Neural cell (in vitro differentiated cells): ENCODE data around the gene DENND4A. TPM values are rescaled to one million over a fixed set of nuclear protein-coding genes. Genes with fewer than 3 reads are reported as not detected.

ENCODE experiments used
- H2AFZ ChIP-seq: fragments of 200-600, 300-800 bp; sonication (generic), shearing (Covaris generic); 2 replicates; pipeline ENCODE4 v1.6.0; 2014; ENCODE audit warnings: low read depth, mild to moderate bottlenecking, antibody characterized with exemption, low read length, moderate library complexity
- H3F3A ChIP-seq: fragments of 200-600 bp; shearing (Covaris generic); 2 replicates; pipeline ENCODE4 v1.6.1; 2016; ENCODE audit warnings: mild to moderate bottlenecking, moderate library complexity, mixed read lengths, antibody characterized with exemption, low read length; ENCODE audit not compliant: insufficient read depth, poor library complexity, severe bottlenecking
- H3K27ac ChIP-seq: fragments of 200-600, 300-800 bp; sonication (generic), shearing (Covaris generic); 2 replicates; pipeline ENCODE4 v1.5.1; 2014; ENCODE audit warnings: mild to moderate bottlenecking, low read length, moderate library complexity
- H3K27me3 ChIP-seq: fragments of 300-800, 200-600 bp; sonication (generic), shearing (Covaris generic); 2 replicates; pipeline ENCODE4 v1.6.0; 2014; ENCODE audit warnings: mild to moderate bottlenecking, low read depth, low read length, moderate library complexity; ENCODE audit not compliant: insufficient read depth
- H3K36me3 ChIP-seq: fragments of 300-800, 200-600 bp; sonication (generic), shearing (Covaris generic); 2 replicates; pipeline ENCODE4 v1.5.1; 2014; ENCODE audit warnings: mild to moderate bottlenecking, antibody characterized with exemption, low read length, moderate library complexity; ENCODE audit not compliant: insufficient read depth
- H3K4me2 ChIP-seq: fragments of 300-800, 200-600 bp; sonication (generic), shearing (Covaris generic); 2 replicates; pipeline ENCODE4 v1.6.0; 2014; ENCODE audit warnings: mild to moderate bottlenecking, low read length
- H3K4me3 ChIP-seq: fragments of 300-800, 200-600 bp; sonication (generic), shearing (Covaris generic); 2 replicates; pipeline ENCODE4 v1.5.1; 2014; ENCODE audit warnings: mild to moderate bottlenecking, low read length, moderate library complexity
- H3K79me2 ChIP-seq: fragments of 200-600 bp; shearing (Covaris generic); replicated peaks from 2 replicates; pipeline ENCODE4 v1.6.0; 2014; ENCODE audit warnings: mild to moderate bottlenecking, low read length, moderate library complexity; ENCODE audit not compliant: insufficient read depth
- H3K9ac ChIP-seq: fragments of 300-800, 200-600 bp; sonication (generic), shearing (Covaris generic); 2 replicates; pipeline ENCODE4 v1.6.1; 2016; ENCODE audit warnings: mild to moderate bottlenecking, low read length, mixed read lengths
- H3K9me2 ChIP-seq: fragments of 200-600 bp; shearing (Covaris generic); 2 replicates; pipeline ENCODE4 v1.6.1; 2016; ENCODE audit warnings: mild to moderate bottlenecking, low read length, mixed read lengths; ENCODE audit not compliant: insufficient read depth
- H3K9me3 ChIP-seq: fragments of 200-600, 300-800 bp; sonication (generic), shearing (Covaris generic); 2 replicates; pipeline ENCODE4 v1.6.1; 2016; ENCODE audit warnings: mild to moderate bottlenecking, mixed run types, low read length, moderate library complexity, mixed read lengths
- H4K20me1 ChIP-seq: fragments of 200-600 bp; shearing (Covaris generic); 2 replicates; pipeline ENCODE4 v1.6.1; 2016; ENCODE audit warnings: mild to moderate bottlenecking, mixed run types; ENCODE audit not compliant: insufficient read depth
- EP300 ChIP-seq: fragments of 450-650 bp; conservative IDR thresholded peaks from 2 replicates; pipeline ENCODE4 v1.6.1; 2014; ENCODE audit warnings: antibody characterized with exemption, mild to moderate bottlenecking, moderate library complexity; ENCODE audit not compliant: poor library complexity, severe bottlenecking
- EZH2 ChIP-seq: fragments of 200-600, 300-800 bp; shearing (Covaris generic), sonication (generic); IDR thresholded peaks from 2 replicates; pipeline ENCODE4 v1.6.1; 2014; ENCODE audit warnings: antibody characterized with exemption, low read length, borderline replicate concordance, mild to moderate bottlenecking; ENCODE audit not compliant: insufficient read depth, poor library complexity, severe bottlenecking
- MXI1 ChIP-seq: fragments of 450-650 bp; conservative IDR thresholded peaks from 2 replicates; pipeline ENCODE4 v1.6.1; 2014; ENCODE audit warnings: antibody characterized with exemption, mild to moderate bottlenecking; ENCODE audit not compliant: poor library complexity, severe bottlenecking
- POLR2AphosphoS5 ChIP-seq: IDR thresholded peaks from 2 replicates; pipeline ENCODE4 v1.6.1; 2012
- RAD21 ChIP-seq: fragments of 450-650 bp; conservative IDR thresholded peaks from 2 replicates; pipeline ENCODE4 v1.6.1; 2014; ENCODE audit warnings: antibody characterized with exemption, mild to moderate bottlenecking, moderate library complexity
- SMC3 ChIP-seq: fragments of 450-650 bp; conservative IDR thresholded peaks from 2 replicates; pipeline ENCODE4 v1.6.1; 2014; ENCODE audit warnings: antibody characterized with exemption, mild to moderate bottlenecking, moderate library complexity; ENCODE audit not compliant: poor library complexity
- TAF1 ChIP-seq: IDR thresholded peaks from 2 replicates; pipeline ENCODE4 v1.6.1; 2012; ENCODE audit warnings: low read depth
- polyA plus RNA-seq: library from polyadenylated mRNA; depleted of rRNA; stranded (reverse); fragments of >200 nt; gene quantifications from 2 replicates; pipeline ENCODE4 v1.2.3, GENCODE V29; 2014
- TF ChIP-seq, protein P1 (sequence below): fragments of 450-650 bp; IDR thresholded peaks from 2 replicates; pipeline ENCODE4 v1.5.1; 2014; ENCODE audit warnings: antibody characterized with exemption, mild to moderate bottlenecking, moderate library complexity; ENCODE audit not compliant: poor library complexity, severe bottlenecking
- TF ChIP-seq, protein P2 (sequence below): IDR thresholded peaks from 2 replicates; pipeline ENCODE4 v1.6.1; 2012; ENCODE audit warnings: borderline replicate concordance

DENND4A gene
- polyA plus RNA-seq, 1 donor from 2014 or later: 7.5 TPM

- H3K27me3 ChIP-seq: no peaks in the 10 kb centered on the region
- H3K9ac ChIP-seq: no peak overlapping the region
- no peak overlapping the region for H3K4me2 ChIP-seq
- H3F3A ChIP-seq: no peaks in the 10 kb centered on the region
- H3K9me3 ChIP-seq: no peaks in the 10 kb centered on the region
- no peak overlapping the region for H3K4me3 ChIP-seq
- no peak overlapping the region for H2AFZ ChIP-seq
- no peaks in the 10 kb centered on the region for H4K20me1 ChIP-seq
- no peaks in the 10 kb centered on the region for H3K9me2 ChIP-seq
- no peaks in the 10 kb centered on the region for H3K36me3 ChIP-seq
- H3K27ac ChIP-seq: no peak overlapping the region
- H3K79me2 ChIP-seq: no peaks in the 10 kb centered on the region
- TF ChIP-seq RAD21: no peak
- no peak for TF ChIP-seq MXI1
- TF ChIP-seq, protein P1, sequence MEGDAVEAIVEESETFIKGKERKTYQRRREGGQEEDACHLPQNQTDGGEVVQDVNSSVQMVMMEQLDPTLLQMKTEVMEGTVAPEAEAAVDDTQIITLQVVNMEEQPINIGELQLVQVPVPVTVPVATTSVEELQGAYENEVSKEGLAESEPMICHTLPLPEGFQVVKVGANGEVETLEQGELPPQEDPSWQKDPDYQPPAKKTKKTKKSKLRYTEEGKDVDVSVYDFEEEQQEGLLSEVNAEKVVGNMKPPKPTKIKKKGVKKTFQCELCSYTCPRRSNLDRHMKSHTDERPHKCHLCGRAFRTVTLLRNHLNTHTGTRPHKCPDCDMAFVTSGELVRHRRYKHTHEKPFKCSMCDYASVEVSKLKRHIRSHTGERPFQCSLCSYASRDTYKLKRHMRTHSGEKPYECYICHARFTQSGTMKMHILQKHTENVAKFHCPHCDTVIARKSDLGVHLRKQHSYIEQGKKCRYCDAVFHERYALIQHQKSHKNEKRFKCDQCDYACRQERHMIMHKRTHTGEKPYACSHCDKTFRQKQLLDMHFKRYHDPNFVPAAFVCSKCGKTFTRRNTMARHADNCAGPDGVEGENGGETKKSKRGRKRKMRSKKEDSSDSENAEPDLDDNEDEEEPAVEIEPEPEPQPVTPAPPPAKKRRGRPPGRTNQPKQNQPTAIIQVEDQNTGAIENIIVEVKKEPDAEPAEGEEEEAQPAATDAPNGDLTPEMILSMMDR: no peak
- TF ChIP-seq EP300: no peak
- no peak for TF ChIP-seq EZH2
- TF ChIP-seq POLR2AphosphoS5: no peak
- TF ChIP-seq, protein P2, sequence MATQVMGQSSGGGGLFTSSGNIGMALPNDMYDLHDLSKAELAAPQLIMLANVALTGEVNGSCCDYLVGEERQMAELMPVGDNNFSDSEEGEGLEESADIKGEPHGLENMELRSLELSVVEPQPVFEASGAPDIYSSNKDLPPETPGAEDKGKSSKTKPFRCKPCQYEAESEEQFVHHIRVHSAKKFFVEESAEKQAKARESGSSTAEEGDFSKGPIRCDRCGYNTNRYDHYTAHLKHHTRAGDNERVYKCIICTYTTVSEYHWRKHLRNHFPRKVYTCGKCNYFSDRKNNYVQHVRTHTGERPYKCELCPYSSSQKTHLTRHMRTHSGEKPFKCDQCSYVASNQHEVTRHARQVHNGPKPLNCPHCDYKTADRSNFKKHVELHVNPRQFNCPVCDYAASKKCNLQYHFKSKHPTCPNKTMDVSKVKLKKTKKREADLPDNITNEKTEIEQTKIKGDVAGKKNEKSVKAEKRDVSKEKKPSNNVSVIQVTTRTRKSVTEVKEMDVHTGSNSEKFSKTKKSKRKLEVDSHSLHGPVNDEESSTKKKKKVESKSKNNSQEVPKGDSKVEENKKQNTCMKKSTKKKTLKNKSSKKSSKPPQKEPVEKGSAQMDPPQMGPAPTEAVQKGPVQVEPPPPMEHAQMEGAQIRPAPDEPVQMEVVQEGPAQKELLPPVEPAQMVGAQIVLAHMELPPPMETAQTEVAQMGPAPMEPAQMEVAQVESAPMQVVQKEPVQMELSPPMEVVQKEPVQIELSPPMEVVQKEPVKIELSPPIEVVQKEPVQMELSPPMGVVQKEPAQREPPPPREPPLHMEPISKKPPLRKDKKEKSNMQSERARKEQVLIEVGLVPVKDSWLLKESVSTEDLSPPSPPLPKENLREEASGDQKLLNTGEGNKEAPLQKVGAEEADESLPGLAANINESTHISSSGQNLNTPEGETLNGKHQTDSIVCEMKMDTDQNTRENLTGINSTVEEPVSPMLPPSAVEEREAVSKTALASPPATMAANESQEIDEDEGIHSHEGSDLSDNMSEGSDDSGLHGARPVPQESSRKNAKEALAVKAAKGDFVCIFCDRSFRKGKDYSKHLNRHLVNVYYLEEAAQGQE: no peak
- no peak for TF ChIP-seq TAF1
- TF ChIP-seq SMC3: no peak
These were observed 158.3 kb downstream of the DENND4A start for GRCh38 chr15:65633752-65634151.

- no peaks in the 10 kb centered on the region for H3K36me3 ChIP-seq
- no peak overlapping the region for H2AFZ ChIP-seq
- H3K4me2 ChIP-seq: no peak overlapping the region
- H3F3A ChIP-seq: no peaks in the 10 kb centered on the region
- no peaks in the 10 kb centered on the region for H3K27me3 ChIP-seq
- no peaks in the 10 kb centered on the region for H3K79me2 ChIP-seq
- TF ChIP-seq EP300 (no peak), POLR2AphosphoS5 (no peak), RAD21 (no peak), EZH2 (no peak), SMC3 (no peak), MXI1 (no peak), TAF1 (no peak)
- TF ChIP-seq, protein P2: no peak
- TF ChIP-seq, protein P1: no peak
- H3K9me3 ChIP-seq: no peaks in the 10 kb centered on the region
- H3K9me2 ChIP-seq: no peaks in the 10 kb centered on the region
- H4K20me1 ChIP-seq: no peaks in the 10 kb centered on the region
- H3K9ac ChIP-seq: no peak overlapping the region
- no peak overlapping the region for H3K4me3 ChIP-seq
- H3K27ac ChIP-seq: no peak overlapping the region
These were observed 159.2 kb downstream of the DENND4A start for GRCh38 chr15:65632780-65633375.
